ENCODE measurements around the gene SPANXB1.
"Not testable (repeated sequence)": the region's sequence is repeated elsewhere in the genome, so short reads cannot be mapped to it uniquely, and the experiment has no call there.

SPANXB1 gene, protein sequence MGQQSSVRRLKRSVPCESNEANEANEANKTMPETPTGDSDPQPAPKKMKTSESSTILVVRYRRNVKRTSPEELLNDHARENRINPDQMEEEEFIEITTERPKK

DNA sequence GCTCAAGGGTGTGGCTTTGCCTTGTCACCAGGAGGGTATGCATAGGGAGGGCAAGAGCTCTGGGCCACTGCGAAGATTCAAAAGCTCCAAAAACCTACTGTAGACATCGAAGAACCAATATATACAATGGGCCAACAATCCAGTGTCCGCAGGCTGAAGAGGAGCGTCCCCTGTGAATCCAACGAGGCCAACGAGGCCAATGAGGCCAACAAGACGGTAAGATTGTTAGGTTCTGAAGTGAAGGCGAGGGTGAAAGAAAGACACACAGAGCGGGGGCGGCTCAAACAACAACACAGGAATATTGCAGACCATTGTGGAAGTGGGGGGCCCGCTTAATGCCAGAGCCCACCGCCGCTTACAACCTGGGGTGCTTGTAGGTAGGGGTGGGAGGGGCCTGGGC is at the start of gene SPANXB1:
Gene SPANXB1 (plus strand): TSS at position 27 of the 400 bp plus-strand sequence. CDS start 100 bp downstream, at position 127.
- DNase-seq, result not testable (repeated sequence)

DNA sequence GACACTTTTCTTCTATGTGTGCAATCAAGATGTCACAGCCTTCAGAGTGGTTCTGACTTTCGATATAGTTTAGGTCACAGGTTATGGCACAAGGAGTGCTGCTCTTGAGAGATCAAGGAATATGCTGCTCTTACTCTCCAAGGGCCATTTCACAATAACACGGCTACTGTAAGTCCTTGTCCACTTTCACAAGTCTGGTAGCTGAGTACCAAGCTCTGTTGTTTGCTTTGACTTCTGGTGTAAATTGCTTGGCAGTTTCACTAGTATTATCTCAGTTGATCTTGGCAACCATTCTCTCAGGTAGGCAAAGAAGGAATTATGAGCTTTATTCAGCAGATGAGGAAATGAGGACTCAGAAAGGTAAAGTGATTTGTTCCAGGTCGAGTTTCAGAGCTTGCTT is 35.4 kb upstream of the SPANXB1 start:
- no peak for DNase-seq

DNA sequence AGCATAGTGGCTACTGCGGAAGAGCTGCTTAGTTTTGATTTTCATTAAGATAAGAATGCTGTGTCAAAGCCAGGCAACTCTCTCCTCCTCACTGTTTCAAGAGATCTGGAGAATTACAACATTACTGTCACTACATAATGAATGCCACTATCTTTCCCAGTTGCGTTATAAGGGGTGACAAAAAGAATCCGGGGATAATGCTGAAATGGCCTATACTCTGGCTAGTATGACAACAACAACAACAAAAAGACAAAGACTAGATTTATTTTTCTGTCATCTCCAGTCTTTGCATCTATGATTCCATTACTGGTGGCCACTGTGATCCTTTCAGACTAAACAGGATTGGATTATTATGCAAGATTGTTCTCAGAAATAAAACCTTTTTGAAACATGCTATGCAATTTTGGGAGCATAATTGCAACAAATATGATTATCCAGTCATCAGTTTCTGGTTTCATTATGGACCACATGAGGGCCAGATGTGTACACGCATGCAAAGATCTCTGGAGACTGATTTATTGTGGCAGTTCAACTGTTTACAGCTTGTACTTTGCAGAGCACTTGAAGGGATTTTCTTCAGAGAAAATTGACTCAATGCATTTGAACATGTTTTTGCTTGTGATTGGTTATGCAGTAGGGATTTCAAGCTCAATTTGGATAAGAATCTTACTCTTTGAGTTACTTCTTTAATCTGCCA is 31.1 kb upstream of the SPANXB1 start:
- DNase-seq, result no peak

DNA sequence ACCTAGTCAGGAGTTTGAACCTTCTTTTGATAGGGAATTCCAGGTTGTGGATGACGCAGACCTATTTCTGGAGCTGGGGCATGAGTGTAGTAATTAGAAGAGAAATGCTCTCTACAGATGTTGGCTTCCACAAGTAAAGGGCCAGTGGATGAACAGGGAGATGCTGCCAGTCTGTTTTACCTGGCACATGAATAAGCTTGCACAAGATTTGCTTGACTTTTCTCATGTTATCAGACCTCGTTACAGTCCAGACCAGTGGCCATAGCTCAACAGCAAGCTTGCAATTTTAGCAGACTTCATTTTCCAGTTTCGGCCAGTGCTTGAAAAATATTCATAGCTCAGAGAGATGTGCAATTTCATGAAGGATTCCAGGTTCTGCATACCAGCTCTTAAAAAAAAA is 26.9 kb upstream of the SPANXB1 start:
- no peak for DNase-seq

DNA sequence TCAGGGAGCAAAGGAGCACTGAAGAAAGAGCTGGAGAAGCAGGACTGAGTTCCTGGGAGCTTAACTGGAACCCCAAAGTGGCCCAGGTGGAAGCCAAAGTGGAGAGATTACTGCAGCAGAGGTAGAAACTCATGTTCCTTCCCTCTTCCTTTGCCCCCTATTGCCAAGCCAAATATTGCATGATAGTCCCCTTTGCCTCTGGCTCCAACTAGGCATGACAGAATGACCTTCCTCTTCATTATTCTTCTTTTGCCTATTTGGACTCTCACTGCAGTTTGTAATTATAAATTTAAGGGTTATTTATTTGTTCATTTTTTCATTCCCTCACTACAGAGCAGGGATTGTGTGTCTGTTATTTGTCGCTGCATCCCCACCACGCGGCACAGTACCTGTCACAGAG is 22.1 kb upstream of the SPANXB1 start:
- no peak for DNase-seq

DNA sequence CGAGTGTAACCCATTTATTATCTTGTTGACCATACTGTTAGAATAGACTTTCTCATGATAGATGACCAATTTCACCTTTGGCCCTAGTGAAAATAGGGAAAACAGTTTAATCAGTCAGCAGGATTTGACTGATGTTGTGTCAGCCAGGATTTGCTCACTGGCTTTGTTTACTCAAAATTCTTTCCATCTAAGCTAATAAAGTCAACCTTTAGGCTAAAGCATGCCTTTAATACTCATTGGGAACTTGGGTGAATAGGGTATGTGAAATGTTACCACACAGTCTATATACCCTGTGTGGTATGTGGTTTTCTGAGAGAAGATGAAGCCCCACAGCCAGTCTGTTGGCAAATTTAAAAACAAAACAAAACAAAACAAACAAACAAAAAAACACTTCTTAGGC is 18.7 kb upstream of the SPANXB1 start:
- DNase-seq, result no peak

DNA sequence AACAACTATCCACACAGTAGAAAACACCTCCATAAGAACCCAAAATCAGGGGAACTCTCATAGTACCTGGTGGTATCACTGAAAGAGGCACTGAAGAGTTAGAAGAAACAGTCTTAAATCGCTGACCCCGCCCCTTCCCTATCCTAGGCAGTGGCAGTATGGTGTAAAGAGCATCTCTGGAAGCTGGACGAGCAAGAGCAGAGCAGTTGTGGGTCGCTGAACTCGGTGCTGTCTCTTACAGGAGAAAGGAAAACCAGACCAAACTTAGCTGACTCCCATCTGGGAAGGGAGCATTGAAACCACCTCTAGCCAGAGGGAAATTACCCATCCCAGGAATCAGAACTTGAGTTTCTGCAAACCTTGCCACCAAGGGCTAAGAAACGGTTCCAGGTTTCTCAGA is 2.8 kb downstream of the SPANXB1 start:
- not testable (repeated sequence) for DNase-seq

DNA sequence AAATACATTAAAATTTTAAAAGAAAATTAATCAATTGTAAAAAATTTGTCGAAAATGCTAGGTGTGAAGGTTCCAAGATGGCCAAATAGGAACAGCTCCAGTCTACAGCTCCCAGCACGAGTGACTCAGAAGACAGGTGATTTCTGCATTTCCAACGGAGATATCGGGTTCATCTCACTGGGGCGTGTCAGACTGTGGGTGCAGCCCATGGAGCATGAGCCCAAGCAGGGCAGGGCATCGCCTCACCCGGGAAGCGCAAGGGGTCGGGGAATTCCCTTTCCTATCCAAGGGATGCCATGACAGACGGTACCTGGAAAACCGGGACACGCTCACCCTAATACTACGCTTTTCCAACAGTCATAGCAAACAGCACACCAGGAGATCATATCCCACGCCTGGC is 41.9 kb downstream of the SPANXB1 start:
- DNase-seq, result not testable (repeated sequence)

DNA sequence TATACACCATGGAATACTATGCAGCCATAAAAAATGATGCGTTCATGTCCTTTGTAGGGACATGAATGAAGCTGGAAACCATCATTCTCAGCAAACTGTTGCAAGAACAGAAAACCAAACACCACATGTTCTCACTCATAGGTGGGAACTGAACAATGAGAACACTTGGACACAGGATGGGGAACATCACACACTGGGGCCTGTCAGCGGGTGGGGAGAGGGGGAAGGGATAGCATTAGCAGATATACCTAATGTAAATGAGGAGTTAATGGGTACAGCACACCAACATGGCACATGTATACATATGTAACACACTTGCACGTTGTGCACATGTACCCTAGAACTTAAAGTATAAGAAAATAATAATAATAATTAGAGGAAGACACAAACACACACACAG is 47.5 kb downstream of the SPANXB1 start:
- not testable (repeated sequence) for DNase-seq

DNA sequence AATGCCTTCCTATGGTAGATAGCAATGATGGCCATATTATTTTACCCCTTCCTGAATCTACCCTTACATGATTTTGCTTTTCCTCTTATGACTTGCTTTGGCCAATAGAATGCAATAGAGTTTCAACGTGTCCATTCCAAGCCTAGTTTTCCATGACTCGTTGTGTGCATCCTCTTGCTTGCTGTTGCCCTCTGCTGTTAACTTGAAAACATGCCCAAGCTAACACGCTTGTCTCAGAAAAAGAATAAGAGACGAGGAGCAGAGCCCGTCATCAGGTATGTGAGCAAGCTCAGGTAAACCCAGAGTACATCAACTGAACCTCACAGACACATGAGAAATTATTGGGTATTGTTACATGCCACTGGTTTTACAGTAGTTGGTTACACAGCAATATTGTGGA is 49.7 kb downstream of the SPANXB1 start:
- DNase-seq, result not testable (repeated sequence)

Data from NCI-H1105 (cell line).